ENCODE measurements around the gene WNT3. TPM values are rescaled to one million over a fixed set of nuclear protein-coding genes. Genes with fewer than 3 reads are reported as not detected.
A peak's percentile ranks its signal among the peaks of the same experiment; 100 is the strongest.

The WNT3 gene
- total and polyA plus RNA-seq, 5 donors from 2014 or later, result not detected

- Histone ChIP-seq H3K9me3 (ENCODE audit: control insufficient read depth in 2 of 2, low read length in 2 of 2) (no peaks in the 10 kb centered on the region), H3K27ac (ENCODE audit: insufficient read depth, low read length, poor library complexity, severe bottlenecking) (no peak overlapping the region), H3K4me1 (ENCODE audit: control insufficient read depth, insufficient read depth, low read length, poor library complexity, severe bottlenecking) (no peaks in the 10 kb centered on the region), H3K4me3 (ENCODE audit: low read depth, low read length) (no peak overlapping the region), H3K36me3 (ENCODE audit: control insufficient read depth, insufficient read depth, low read length) (peaks cover 15% of the 10 kb centered on the region), H3K27me3 (ENCODE audit: control insufficient read depth, insufficient read depth, low read length) (no peaks in the 10 kb centered on the region)
- Mint-ChIP-seq H3K27me3 (no peaks in the 10 kb centered on the region), H3K4me3 (no peak overlapping the region), H3K9me3 (no peaks in the 10 kb centered on the region), H3K27ac (peak overlapping the region in 1 of 3 donors; percentile 36), H3K4me1 (peaks cover 0 to 10% (median 1%) of the 10 kb centered on the region in 4 donors), H3K36me3 (peaks cover 23% of the 10 kb centered on the region)
- DNase-seq (no peak), ATAC-seq (ENCODE audit: low read depth in 2 of 2) (no peak)
These were observed 75.8 kb downstream of the WNT3 start for GRCh38 chr17:46742565-46743270.

- H3K27ac Mint-ChIP-seq, result no peak overlapping the region
- Histone ChIP-seq H3K36me3 (ENCODE audit: control insufficient read depth, insufficient read depth, low read length) (peaks cover 15% of the 10 kb centered on the region), H3K27ac (ENCODE audit: insufficient read depth, low read length, poor library complexity, severe bottlenecking) (no peak overlapping the region), H3K9me3 (ENCODE audit: control insufficient read depth in 2 of 2, low read length in 2 of 2) (no peaks in the 10 kb centered on the region), H3K4me1 (ENCODE audit: control insufficient read depth, insufficient read depth, low read length, poor library complexity, severe bottlenecking) (no peaks in the 10 kb centered on the region), H3K4me3 (ENCODE audit: low read depth, low read length) (no peak overlapping the region), H3K27me3 (ENCODE audit: control insufficient read depth, insufficient read depth, low read length) (no peaks in the 10 kb centered on the region)
- ATAC-seq (ENCODE audit: low read depth in 2 of 2) (no peak), DNase-seq (no peak)
- H3K4me1 Mint-ChIP-seq, result peaks cover 0 to 10% (median 1%) of the 10 kb centered on the region in 4 donors
- no peaks in the 10 kb centered on the region for H3K9me3 Mint-ChIP-seq
- no peak overlapping the region for H3K4me3 Mint-ChIP-seq
- peaks cover 27% of the 10 kb centered on the region for H3K36me3 Mint-ChIP-seq
- H3K27me3 Mint-ChIP-seq, result no peaks in the 10 kb centered on the region
These were observed 77.3 kb downstream of the WNT3 start for GRCh38 chr17:46741122-46741730.

- Mint-ChIP-seq H3K27ac (no peak overlapping the region), H3K36me3 (peaks cover 30% of the 10 kb centered on the region), H3K4me3 (no peak overlapping the region), H3K27me3 (no peaks in the 10 kb centered on the region), H3K4me1 (peaks cover 0 to 9% (median 0%) of the 10 kb centered on the region in 4 donors), H3K9me3 (no peaks in the 10 kb centered on the region)
- peaks cover 15% of the 10 kb centered on the region for H3K36me3 ChIP-seq (ENCODE audit: control insufficient read depth, insufficient read depth, low read length)
- no peaks in the 10 kb centered on the region for H3K27me3 ChIP-seq (ENCODE audit: control insufficient read depth, insufficient read depth, low read length)
- H3K4me1 ChIP-seq (ENCODE audit: control insufficient read depth, insufficient read depth, low read length, poor library complexity, severe bottlenecking), result no peaks in the 10 kb centered on the region
- no peak overlapping the region for H3K27ac ChIP-seq (ENCODE audit: insufficient read depth, low read length, poor library complexity, severe bottlenecking)
- H3K9me3 ChIP-seq (ENCODE audit: control insufficient read depth in 2 of 2, low read length in 2 of 2), result no peaks in the 10 kb centered on the region
- no peak overlapping the region for H3K4me3 ChIP-seq (ENCODE audit: low read depth, low read length)
- ATAC-seq (ENCODE audit: low read depth in 2 of 2) (no peak), DNase-seq (no peak)
These were observed 78.5 kb downstream of the WNT3 start for GRCh38 chr17:46739982-46740381.

GRCh38 chr17:46738544-46738943 is 79.9 kb downstream of the WNT3 start:
- H3K4me3 Mint-ChIP-seq, result no peak overlapping the region
- no peaks in the 10 kb centered on the region for H3K9me3 Mint-ChIP-seq
- Histone ChIP-seq H3K9me3 (ENCODE audit: control insufficient read depth in 2 of 2, low read length in 2 of 2) (no peaks in the 10 kb centered on the region), H3K36me3 (ENCODE audit: control insufficient read depth, insufficient read depth, low read length) (peaks cover 14% of the 10 kb centered on the region), H3K27ac (ENCODE audit: insufficient read depth, low read length, poor library complexity, severe bottlenecking) (no peak overlapping the region), H3K27me3 (ENCODE audit: control insufficient read depth, insufficient read depth, low read length) (no peaks in the 10 kb centered on the region), H3K4me1 (ENCODE audit: control insufficient read depth, insufficient read depth, low read length, poor library complexity, severe bottlenecking) (no peaks in the 10 kb centered on the region), H3K4me3 (ENCODE audit: low read depth, low read length) (no peak overlapping the region)
- DNase-seq, result no peak
- peaks cover 0 to 5% (median 0%) of the 10 kb centered on the region in 4 donors for H3K4me1 Mint-ChIP-seq
- H3K36me3 Mint-ChIP-seq, result peaks cover 22% of the 10 kb centered on the region
- ATAC-seq (ENCODE audit: low read depth in 2 of 2), result no peak
- no peak overlapping the region for H3K27ac Mint-ChIP-seq
- no peaks in the 10 kb centered on the region for H3K27me3 Mint-ChIP-seq

DNA sequence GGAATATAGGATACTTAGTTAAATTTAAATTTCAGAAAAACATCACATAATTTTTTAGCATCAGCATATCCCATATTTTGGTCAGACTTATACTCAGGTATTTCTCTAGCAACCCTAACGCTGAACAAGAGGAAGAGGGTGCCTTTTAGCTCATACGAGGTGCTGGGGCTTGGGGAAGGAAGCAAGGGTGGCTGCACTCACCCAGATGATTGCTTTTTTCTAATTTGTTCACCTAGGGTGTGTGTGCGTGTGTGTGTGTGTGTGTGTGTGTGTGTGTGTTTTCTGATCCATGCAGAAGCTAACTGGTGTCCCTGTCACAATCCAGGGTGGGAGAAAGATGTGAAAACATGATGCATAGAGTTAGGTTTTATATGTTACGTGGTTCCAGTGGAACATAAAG is 81.2 kb downstream of the WNT3 start:
- H3K27ac ChIP-seq (ENCODE audit: insufficient read depth, low read length, poor library complexity, severe bottlenecking), result no peak overlapping the region
- DNase-seq (no peak), ATAC-seq (ENCODE audit: low read depth in 2 of 2) (no peak)

DNA sequence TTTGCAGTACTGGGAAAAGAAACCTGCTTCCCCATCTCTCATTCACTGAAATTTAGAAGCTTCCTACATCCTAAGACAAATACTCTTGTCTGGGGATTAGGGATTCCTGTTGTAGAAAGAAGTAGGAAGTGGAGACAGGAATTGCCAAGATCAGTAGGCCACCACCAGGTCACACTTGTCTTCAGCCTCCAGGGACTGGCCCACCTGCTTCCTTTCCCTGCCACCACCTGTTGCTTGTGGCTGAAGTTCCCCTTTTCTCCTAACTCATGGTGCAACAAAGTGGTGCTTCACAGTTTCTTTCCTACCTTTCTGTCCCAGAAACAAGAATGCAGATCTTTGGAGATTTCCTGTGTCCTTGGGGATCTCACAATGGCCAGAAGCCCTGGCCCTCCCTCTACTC is 82.4 kb downstream of the WNT3 start:
- Mint-ChIP-seq H3K9me3 (no peaks in the 10 kb centered on the region), H3K27ac (peak overlapping the region in 2 of 3 donors; percentile 26 to 55), H3K4me3 (no peak overlapping the region), H3K4me1 (peaks cover 0 to 5% (median under 1%) of the 10 kb centered on the region in 4 donors), H3K36me3 (peaks cover 25% of the 10 kb centered on the region), H3K27me3 (no peaks in the 10 kb centered on the region)
- DNase-seq (no peak), ATAC-seq (ENCODE audit: low read depth in 2 of 2) (no peak)
- Histone ChIP-seq H3K9me3 (ENCODE audit: control insufficient read depth in 2 of 2, low read length in 2 of 2) (no peaks in the 10 kb centered on the region), H3K27me3 (ENCODE audit: control insufficient read depth, insufficient read depth, low read length) (no peaks in the 10 kb centered on the region), H3K27ac (ENCODE audit: insufficient read depth, low read length, poor library complexity, severe bottlenecking) (no peak overlapping the region), H3K4me1 (ENCODE audit: control insufficient read depth, insufficient read depth, low read length, poor library complexity, severe bottlenecking) (no peaks in the 10 kb centered on the region), H3K4me3 (ENCODE audit: low read depth, low read length) (no peak overlapping the region), H3K36me3 (ENCODE audit: control insufficient read depth, insufficient read depth, low read length) (peaks cover 11% of the 10 kb centered on the region)

More for the DNA sequence above, 81.2 kb downstream of the WNT3 start:
- Mint-ChIP-seq H3K27me3 (no peaks in the 10 kb centered on the region), H3K36me3 (peaks cover 28% of the 10 kb centered on the region), H3K4me3 (no peak overlapping the region), H3K4me1 (peaks cover 0 to 5% (median 0%) of the 10 kb centered on the region in 4 donors), H3K27ac (peak overlapping the region in 1 of 3 donors; percentile 9), H3K9me3 (no peaks in the 10 kb centered on the region)
- peaks cover 7% of the 10 kb centered on the region for H3K36me3 ChIP-seq (ENCODE audit: control insufficient read depth, insufficient read depth, low read length)
- no peaks in the 10 kb centered on the region for H3K4me1 ChIP-seq (ENCODE audit: control insufficient read depth, insufficient read depth, low read length, poor library complexity, severe bottlenecking)
- no peaks in the 10 kb centered on the region for H3K9me3 ChIP-seq (ENCODE audit: control insufficient read depth in 2 of 2, low read length in 2 of 2)
- no peaks in the 10 kb centered on the region for H3K27me3 ChIP-seq (ENCODE audit: control insufficient read depth, insufficient read depth, low read length)
- H3K4me3 ChIP-seq (ENCODE audit: low read depth, low read length), result no peak overlapping the region

DNA sequence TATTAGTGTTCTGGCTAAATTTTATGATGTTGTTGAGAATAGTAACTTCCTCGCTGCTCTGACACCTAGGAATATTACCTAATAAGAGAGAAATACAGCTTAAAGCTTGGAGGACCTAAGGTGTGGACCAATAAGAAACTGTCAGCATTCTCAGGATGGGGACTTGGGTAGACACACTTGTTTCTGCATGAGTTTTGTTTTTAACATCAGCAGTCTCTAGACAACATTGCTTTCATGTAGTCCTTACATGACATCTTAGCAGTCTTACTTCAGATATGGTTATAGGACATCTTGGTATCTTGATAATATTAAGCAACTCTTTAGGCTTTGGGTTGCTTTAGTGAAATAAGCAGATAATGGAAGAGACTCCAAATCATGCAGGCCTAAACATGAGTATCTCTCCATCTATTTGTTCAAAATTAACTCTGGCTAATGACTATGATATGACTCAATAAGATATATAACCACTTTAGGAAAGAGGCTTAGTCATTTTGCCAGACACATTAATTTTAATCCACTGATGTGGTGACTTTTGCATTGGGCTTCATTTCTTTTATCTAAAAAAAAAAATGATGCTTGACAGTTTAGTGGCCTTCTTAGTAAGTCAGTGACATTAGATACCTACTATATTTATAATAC is 84.5 kb downstream of the WNT3 start:
- Mint-ChIP-seq H3K36me3 (peaks cover 28% of the 10 kb centered on the region), H3K27ac (no peak overlapping the region), H3K4me3 (no peak overlapping the region)

More for the DNA sequence above, 84.5 kb downstream of the WNT3 start:
- Histone ChIP-seq H3K27me3 (ENCODE audit: control insufficient read depth, insufficient read depth, low read length) (no peaks in the 10 kb centered on the region), H3K4me3 (ENCODE audit: low read depth, low read length) (no peak overlapping the region), H3K27ac (ENCODE audit: insufficient read depth, low read length, poor library complexity, severe bottlenecking) (no peak overlapping the region), H3K36me3 (ENCODE audit: control insufficient read depth, insufficient read depth, low read length) (peaks cover 32% of the 10 kb centered on the region), H3K4me1 (ENCODE audit: control insufficient read depth, insufficient read depth, low read length, poor library complexity, severe bottlenecking) (no peaks in the 10 kb centered on the region), H3K9me3 (ENCODE audit: control insufficient read depth in 2 of 2, low read length in 2 of 2) (no peaks in the 10 kb centered on the region)
- peaks cover 0 to 2% (median 0%) of the 10 kb centered on the region in 4 donors for H3K4me1 Mint-ChIP-seq
- H3K27me3 Mint-ChIP-seq, result no peaks in the 10 kb centered on the region
- DNase-seq, result no peak
- H3K9me3 Mint-ChIP-seq, result no peaks in the 10 kb centered on the region
- ATAC-seq (ENCODE audit: low read depth in 2 of 2), result no peak

Data from CD4-positive, CD25-positive, alpha-beta regulatory T cell (primary cell).